TTC549 (cell line): ENCODE results near the gene TMPRSS4.

Experiments
- FAIRE-seq: peaks from 2 replicates; lab custom pipeline; 2012; peaks lifted over from hg19 to GRCh38; lab: Jason Lieb, UNC

TMPRSS4 gene

GRCh38 chr11:118156531-118157185, 79.8 kb downstream of the TMPRSS4 start:
- no peak for FAIRE-seq

- no peak for FAIRE-seq
Observed at GRCh38 chr11:118157186-118157895, 80.5 kb downstream of the TMPRSS4 start.

GRCh38 chr11:118161786-118162185, 84.9 kb downstream of the TMPRSS4 start:
- FAIRE-seq, result no peak

- FAIRE-seq, result no peak
Observed at GRCh38 chr11:118162846-118163245, 86.0 kb downstream of the TMPRSS4 start.

GRCh38 chr11:118163494-118163893, 86.6 kb downstream of the TMPRSS4 start:
- no peak for FAIRE-seq

GRCh38 chr11:118164885-118165284, 88.0 kb downstream of the TMPRSS4 start:
- no peak for FAIRE-seq

GRCh38 chr11:118166641-118167040, 89.8 kb downstream of the TMPRSS4 start:
- no peak for FAIRE-seq

- no peak for FAIRE-seq
Observed at GRCh38 chr11:118167253-118167652, 90.4 kb downstream of the TMPRSS4 start.

GRCh38 chr11:118167906-118168305, 91.0 kb downstream of the TMPRSS4 start:
- FAIRE-seq, result no peak

GRCh38 chr11:118168316-118168715, 91.4 kb downstream of the TMPRSS4 start:
- FAIRE-seq, result no peak

GRCh38 chr11:118168751-118169150, 91.9 kb downstream of the TMPRSS4 start:
- no peak for FAIRE-seq

- no peak for FAIRE-seq
Observed at GRCh38 chr11:118169300-118170140, 92.6 kb downstream of the TMPRSS4 start.

GRCh38 chr11:118170231-118170630, 93.4 kb downstream of the TMPRSS4 start:
- FAIRE-seq, result no peak

- no peak for FAIRE-seq
Observed at GRCh38 chr11:118170882-118171268, 94.0 kb downstream of the TMPRSS4 start.
